Measurements from ENCODE around the gene MDGA2. TPM values are rescaled to one million over a fixed set of nuclear protein-coding genes. Genes with fewer than 3 reads are reported as not detected.

Gene MDGA2
- total RNA-seq, 1 experiment from 2014 or later = 0.69 TPM

DNA sequence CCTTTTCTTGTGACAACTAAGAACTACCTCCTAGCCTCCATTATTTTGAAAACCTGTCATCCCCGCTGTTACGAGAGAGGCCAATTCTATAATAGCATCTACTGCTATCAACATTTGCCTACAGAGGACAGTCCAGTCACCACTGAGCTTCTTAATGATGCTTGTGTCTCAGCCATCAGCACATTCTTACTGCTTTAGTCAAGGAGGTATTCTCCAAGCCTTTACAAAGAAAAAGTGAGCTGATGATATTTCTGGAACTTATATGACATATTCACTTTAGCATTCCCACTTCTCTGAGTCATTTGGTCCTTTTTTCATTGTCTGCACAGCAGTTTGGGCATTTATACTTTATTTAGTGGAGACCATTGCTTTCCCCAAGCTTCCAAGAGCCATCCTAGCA is 526.1 kb downstream of the MDGA2 start:
- DNase-seq (ENCODE audit: low read depth) = no peak

DNA sequence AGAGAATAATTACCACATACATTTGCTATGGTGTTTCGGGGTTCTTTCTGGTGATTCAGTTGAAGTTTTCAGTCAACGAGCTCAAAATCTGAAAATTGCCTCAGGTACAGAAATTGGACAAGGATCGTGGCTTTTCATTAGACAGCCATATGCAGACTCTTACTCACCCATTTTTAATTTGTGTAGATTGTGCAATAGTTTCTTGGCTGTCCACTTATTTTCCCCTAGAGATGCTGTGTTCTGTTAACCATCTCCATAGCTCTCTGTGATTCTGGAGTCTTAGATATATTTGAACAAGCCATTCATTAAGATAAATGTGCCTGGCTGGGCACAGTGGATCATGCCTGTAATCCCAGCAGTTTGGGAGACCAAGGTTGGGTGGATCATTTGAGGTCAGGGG is 526.7 kb downstream of the MDGA2 start:
- no peak for DNase-seq (ENCODE audit: low read depth)

- no peak for DNase-seq (ENCODE audit: low read depth)
Observed at GRCh38 chr14:47120645-47121044, 554.8 kb downstream of the MDGA2 start.

GRCh38 chr14:47103771-47104170 is 571.6 kb downstream of the MDGA2 start:
- DNase-seq (ENCODE audit: low read depth) = no peak

- no peak for DNase-seq (ENCODE audit: low read depth)
Observed at GRCh38 chr14:47102472-47102871, 572.9 kb downstream of the MDGA2 start.

DNA sequence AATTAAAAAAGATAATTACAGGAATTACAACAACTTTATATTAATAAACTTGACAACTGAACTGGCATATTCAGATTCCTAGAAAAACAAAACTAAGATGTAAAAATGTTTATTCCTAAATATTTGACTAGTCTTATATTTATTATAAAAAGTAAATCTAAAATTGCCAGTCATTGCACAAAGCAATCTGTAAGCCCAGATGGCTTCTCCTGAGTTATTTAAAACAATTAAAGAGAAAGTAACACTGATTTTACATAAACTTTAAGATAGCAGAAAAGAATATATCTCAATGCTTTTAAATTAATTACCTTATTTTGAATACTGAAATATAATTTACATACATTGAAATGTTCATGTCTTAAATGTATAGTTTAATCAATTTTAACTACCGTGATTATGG is 589.7 kb downstream of the MDGA2 start:
- DNase-seq (ENCODE audit: low read depth) = no peak

GRCh38 chr14:47065326-47065725 is 610.1 kb downstream of the MDGA2 start:
- DNase-seq (ENCODE audit: low read depth) = no peak

DNA sequence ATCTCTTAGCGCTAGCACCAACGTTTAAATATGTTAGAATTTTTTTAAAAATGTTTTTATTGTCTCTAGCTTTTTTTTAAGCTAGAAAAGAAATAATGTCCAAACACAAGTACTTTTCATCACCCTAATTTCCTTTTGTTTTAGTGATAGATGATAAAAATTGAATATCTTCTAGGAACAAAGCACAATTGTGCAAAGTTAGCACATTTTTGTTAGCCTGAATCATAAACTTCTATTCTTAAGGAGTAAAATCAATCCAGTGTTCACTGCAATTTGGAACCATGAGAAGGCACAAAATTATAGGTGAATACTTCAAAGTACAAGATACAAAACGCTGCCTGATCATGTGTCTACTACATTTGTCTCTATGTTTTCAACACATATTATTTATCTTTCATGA is 615.4 kb downstream of the MDGA2 start:
- no peak for DNase-seq (ENCODE audit: low read depth)

DNA sequence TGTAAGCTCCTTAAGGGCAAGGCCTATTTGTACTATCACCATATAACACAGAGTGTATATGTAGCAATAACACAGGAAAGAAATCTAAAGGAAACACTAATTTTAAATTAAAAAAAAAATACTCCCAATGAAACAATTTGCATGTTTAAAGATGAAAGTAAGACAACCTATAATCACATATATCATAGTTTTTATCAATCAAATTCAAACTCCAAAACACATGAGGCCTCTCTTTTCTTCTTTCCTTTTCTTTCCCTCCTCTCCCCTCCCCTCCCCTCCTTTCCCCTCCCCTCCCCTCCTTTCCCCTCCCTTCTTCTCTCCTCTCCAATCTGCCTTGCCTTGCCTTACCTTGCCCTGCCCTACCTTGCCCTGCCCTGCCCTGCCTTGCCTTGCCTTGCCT is 618.0 kb downstream of the MDGA2 start:
- no peak for DNase-seq (ENCODE audit: low read depth)

GRCh38 chr14:47044841-47045240 is 630.6 kb downstream of the MDGA2 start:
- DNase-seq (ENCODE audit: low read depth) = no peak

GRCh38 chr14:47040550-47040949 is 634.9 kb downstream of the MDGA2 start:
- no peak for DNase-seq (ENCODE audit: low read depth)

DNA sequence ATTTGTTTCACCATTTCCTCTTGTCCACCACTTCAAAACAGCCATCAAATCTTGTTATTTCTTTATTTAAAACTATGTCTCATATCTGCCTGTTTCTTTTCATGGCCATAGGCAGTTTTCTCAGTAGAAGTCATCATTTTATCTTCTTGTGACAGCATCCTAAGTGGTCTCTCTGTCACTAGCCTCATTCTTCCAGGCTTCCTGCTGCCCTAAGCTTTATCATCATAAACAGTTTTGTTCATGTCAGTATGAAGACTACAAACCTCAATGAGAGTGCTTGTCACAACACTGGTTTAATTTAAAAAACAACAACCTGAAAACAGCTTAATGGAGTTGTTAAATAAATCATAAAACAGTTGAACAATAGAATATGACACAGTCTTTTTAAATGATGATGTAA is 636.1 kb downstream of the MDGA2 start:
- no peak for DNase-seq (ENCODE audit: low read depth)

GRCh38 chr14:47022721-47023120 is 652.7 kb downstream of the MDGA2 start:
- peak; percentile 1 for DNase-seq (ENCODE audit: low read depth)

DNA sequence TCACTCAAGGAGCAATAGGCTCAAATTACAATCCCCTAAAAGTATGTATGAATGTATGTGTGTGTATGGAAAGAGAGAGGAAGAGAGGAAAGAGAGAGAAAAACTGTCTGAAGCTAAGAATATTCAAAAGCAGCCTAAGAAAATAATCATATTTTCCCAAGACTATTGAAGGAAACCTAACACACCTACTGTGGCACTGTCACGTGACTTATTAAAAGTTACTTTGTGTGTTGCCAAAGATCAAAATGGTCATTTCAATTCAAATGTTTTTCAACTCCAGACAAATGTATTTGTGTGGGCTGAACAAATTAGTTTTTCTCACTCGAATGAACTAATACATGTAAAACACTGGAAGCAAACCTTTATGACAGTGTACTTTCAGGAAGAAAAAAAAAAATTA is 654.9 kb downstream of the MDGA2 start:
- DNase-seq (ENCODE audit: low read depth) = no peak

DNA sequence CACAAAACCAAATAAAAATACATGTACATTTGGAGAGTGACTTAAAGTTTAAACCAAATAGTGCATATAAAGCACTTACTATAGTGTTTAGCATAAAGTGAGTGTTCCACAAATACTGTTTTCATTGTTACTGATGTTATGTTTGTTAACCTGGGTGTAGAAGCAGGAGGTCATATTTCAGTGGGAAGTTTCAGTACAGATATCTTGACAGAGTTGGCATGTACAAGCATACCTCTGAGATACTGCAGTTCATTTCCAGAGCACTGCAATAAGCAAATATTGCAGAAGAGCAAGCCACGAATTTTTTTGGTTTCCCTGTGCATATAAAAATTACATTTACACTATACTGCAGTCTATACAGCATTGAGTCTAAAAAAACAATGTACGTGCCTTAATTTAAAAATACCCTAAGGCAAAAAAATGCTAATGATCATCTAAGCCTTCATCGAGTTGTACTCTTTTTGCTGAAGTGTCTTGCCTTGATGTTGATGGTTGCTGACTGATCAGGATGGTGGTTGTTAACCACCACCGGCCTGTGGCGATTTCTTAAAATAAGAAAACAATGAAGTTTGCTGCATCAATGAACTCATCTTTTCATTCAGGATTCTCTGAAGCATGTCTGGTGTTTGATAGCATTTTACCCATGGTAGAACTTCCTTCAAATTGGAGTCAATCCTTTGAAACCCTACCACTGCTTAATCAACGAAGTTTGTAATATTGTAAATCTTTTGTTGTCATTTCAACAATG is 662.7 kb downstream of the MDGA2 start:
- DNase-seq (ENCODE audit: low read depth) = no peak

DNA sequence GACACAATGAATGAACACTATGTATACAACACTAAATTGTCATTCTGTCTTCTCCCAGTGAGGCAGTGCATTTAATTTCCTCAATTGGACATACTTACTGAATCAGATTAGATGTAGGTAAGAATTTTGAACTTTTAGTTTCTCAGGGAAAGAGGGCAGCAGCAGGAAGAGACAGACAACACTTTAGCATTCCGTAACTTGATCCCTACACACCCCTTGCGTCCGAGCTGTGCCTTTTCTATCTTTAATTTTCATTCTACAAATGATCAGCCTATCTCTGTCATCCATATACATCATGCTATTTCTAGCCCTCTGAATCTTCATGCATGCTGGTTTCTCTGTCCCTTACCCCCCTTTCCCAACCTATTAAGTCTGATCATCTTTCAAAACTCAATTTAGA is 665.8 kb downstream of the MDGA2 start:
- DNase-seq (ENCODE audit: low read depth) = no peak

DNA sequence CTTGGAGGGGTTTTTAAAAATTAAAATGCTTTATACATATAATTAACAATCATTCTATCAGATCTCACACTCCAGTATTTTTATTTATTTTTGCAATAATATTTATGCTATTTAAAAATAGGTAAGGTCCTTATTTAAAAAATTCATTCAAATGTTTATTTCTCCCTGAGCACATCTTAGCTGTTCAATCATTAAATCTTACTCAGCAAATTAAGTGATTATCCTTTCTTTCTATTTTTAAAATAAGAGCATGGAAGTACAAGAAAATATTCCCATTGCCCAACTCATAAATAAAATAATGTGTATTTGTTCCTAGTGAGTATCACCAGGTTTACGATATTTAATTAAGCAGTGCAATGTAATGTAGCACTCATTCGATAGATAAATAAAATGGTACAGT is 666.7 kb downstream of the MDGA2 start:
- no peak for DNase-seq (ENCODE audit: low read depth)

- DNase-seq (ENCODE audit: low read depth) = no peak
Observed at GRCh38 chr14:46999661-47000060, 675.7 kb downstream of the MDGA2 start.

DNA sequence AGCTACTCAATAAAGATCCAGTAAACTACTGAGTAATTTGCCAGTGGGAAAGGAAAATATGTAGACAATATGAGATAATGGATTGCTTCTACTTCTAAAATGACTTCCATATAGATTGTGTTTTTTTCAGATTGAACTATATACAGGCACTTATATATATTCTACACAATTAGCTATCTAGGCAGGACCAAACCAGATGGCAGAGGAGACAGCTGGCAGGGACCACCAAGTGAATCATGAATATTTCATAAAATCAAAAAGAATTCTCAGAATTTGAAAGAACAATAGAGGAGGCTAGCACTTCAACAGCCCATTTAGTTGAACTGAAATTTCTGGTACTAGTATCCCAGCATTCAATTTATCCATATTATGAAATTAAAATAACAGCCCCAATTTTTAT is 685.8 kb downstream of the MDGA2 start:
- DNase-seq (ENCODE audit: low read depth) = no peak

DNA sequence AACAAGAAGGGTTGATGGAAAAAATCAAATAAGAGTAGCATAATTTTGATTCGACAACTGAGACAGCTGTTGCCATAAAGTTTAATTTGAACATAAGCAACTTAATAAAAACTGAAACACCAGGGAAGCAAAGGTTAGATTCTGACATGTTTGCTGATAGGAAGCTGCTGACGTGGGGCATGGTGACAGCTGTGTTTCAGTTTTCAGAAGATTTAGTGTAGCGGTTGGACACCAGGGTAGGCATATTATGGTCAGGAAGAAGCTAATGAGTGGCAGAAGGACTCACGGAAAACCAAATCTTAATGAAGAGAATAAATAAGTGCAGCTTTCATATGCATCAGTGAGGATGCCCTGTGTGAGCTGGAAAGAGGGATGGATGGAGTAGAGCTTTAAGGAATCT is 687.1 kb downstream of the MDGA2 start:
- no peak for DNase-seq (ENCODE audit: low read depth)

DNA sequence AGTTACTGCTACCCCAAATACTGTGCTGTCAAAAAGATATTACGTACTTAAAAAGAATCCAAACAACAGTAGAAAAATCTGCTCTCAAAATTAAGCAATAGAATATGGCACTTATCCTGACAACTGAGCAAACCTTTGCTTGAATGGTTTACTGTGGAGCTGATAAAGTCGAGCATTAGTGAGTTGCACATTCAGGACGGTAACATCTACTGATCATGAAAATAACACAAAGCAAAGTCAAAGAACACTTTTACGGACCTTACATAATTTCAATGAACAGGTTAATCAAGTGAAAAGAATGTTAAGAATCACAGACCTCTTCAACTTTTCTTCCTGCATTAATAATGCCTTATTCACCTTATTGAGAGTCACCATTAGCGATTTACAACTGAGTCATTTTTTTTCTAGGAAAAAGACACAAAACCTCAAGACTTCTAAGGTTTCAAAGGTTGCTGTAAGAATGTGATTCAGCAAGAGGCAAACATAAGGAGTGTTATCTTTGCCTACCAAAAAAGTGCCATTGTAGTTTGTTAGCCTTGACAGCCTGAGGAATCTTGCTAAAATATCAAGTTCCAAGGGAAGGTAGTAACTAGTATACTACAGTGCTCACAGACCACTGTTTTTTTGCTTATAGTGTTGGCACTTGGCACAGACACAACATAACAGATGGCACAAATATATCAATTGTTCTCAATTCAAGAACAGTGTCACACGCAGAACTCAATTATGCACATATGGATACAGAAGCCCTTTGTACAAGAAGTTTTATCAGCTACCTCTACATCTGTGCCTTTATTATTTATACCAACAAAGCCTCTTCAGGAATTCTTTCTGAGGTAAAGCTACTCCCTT is 689.6 kb downstream of the MDGA2 start:
- no peak for DNase-seq (ENCODE audit: low read depth)

DNA sequence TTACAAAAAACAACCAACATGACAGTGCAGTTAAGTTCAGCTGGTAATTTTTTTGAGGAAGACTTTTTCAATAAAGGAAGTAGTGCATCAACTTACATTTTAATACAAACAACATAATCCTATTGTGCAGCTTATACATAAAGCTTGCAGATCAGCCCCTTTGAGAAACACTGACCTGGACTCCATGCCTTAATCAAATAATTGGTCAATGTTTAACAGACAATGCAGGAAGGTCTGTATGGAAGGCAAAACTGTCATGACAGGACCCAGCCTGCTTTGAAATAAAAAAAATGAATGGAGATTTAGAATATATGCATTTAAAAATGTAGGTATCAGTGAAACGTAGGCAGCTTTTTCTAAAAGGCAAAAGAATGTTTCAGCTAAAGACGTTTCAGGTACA is 702.1 kb downstream of the MDGA2 start:
- no peak for DNase-seq (ENCODE audit: low read depth)

DNA sequence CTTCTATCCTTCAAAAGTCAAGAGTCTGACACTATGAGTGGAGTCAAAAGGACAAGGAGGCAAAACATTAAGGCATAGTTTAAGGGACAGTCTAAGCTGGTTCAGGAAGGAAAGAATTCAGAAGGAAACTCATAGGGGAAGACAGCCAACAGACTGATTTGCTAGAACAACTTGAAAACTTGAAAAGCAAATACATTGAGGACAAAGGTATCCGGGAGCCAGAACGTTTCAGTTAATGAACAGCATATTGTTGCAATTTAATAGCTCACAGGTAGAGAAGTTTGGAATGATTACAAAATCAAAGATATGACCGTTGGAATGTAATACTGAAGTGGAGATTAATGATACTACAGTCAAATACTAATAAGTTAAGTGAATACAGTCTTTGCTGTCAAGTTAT is 711.0 kb downstream of the MDGA2 start:
- no peak for DNase-seq (ENCODE audit: low read depth)

All from Daoy (cell line).